Kidney (tissue), 14 donors: ENCODE measurements around the gene RERE. TPM values are rescaled to one million over a fixed set of nuclear protein-coding genes. Genes with fewer than 3 reads are reported as not detected.

Source experiments
- DNase-seq, 5 donors: peaks; one replicate each; pipeline ENCODE4 v3.0.0-alpha.2; 2013 to 2020
- FAIRE-seq: peaks from 2 replicates; lab custom pipeline; 2012; peaks lifted over from hg19 to GRCh38; lab: Jason Lieb, UNC
- H3K27ac ChIP-seq, 2 donors: one replicate each; pipeline ENCODE4 v1.7.0; 2013; ENCODE audit warnings: low read depth in 2 of 2, low read length in 2 of 2, inconsistent platforms in 1 of 2
- H3K27me3 ChIP-seq: one replicate; pipeline ENCODE4 v1.7.1; 2013; ENCODE audit warnings: low read length, inconsistent platforms; ENCODE audit not compliant: control insufficient read depth, insufficient read depth
- H3K36me3 ChIP-seq, 3 donors: one replicate each; pipeline versions ENCODE4 v1.7.0 to v1.7.1; 2013; ENCODE audit warnings: low read length in 3 of 3, control low read depth in 1 of 3, inconsistent platforms in 1 of 3; ENCODE audit not compliant: insufficient read depth in 3 of 3, control insufficient read depth in 2 of 3
- H3K4me1 ChIP-seq, 3 donors: one replicate each; pipeline versions ENCODE4 v1.7.0 to v1.7.1; 2013; ENCODE audit warnings: low read length in 3 of 3, inconsistent platforms in 1 of 3, low read depth in 1 of 3; ENCODE audit not compliant: control insufficient read depth in 2 of 3, insufficient read depth in 2 of 3
- H3K4me3 ChIP-seq, 3 donors: one replicate each; pipeline versions ENCODE4 v1.7.0 to v1.8.1; 2013; ENCODE audit warnings: low read length in 3 of 3, control low read depth in 1 of 3, inconsistent platforms in 1 of 3
- H3K9ac ChIP-seq, 3 donors: one replicate each; pipeline versions ENCODE4 v1.7.0 to v1.7.1; 2013; ENCODE audit warnings: low read length in 3 of 3, control low read depth in 1 of 3, inconsistent platforms in 1 of 3
- H3K9me3 ChIP-seq, 3 donors: one replicate each; pipeline versions ENCODE4 v1.7.0 to v1.7.1; 2013; ENCODE audit warnings: low read length in 3 of 3, control low read depth in 1 of 3, inconsistent platforms in 1 of 3; ENCODE audit not compliant: control insufficient read depth in 2 of 3, insufficient read depth in 1 of 3
- CTCF ChIP-seq: IDR thresholded peaks from 3 replicates; pipeline ENCODE4 v1.5.1; 2012; ENCODE audit warnings: mild to moderate bottlenecking, moderate library complexity, borderline replicate concordance; ENCODE audit not compliant: insufficient read depth; ENCODE audit errors: extremely low read depth
- intact Hi-C: fragments of 100-400 bp; cut with DNase I; formaldehyde crosslinking; loops from one replicate; pipeline ENCODE4 v1.11.1; 2022
- polyA plus RNA-seq: library from polyadenylated mRNA; stranded (reverse); fragments of 350-450 nt; fragmentation: Illumina TruSeq; extraction: RNeasy Lipid Tissue Mini Kit (QIAGEN cat#74804); gene quantifications from one replicate; pipeline ENCODE4 v1.2.3, GENCODE V29; 2014; ENCODE audit warnings: low read depth, low replicate concordance; ENCODE audit not compliant: insufficient read depth
- total RNA-seq: library from RNA; stranded (reverse); fragmentation: NEBNext Ultra II Directional; extraction: Animal tissue kit (Norgen Biotek cat#: 25700); gene quantifications from one replicate; pipeline ENCODE4 v1.2.1, GENCODE V29; 2021
- donor health status: control.
- donor health status: control.
- donor health status: control.
- donor health status: control.
- donor health status: control.
- donor health status: DM: yes; HTN: yes; CAD: no.
- donor health status: Normal renal cell carcinoma (clear cell type).

RERE gene
- total and polyA plus RNA-seq, 2 donors from 2014 or later: 37.2 to 176 TPM

DNA sequence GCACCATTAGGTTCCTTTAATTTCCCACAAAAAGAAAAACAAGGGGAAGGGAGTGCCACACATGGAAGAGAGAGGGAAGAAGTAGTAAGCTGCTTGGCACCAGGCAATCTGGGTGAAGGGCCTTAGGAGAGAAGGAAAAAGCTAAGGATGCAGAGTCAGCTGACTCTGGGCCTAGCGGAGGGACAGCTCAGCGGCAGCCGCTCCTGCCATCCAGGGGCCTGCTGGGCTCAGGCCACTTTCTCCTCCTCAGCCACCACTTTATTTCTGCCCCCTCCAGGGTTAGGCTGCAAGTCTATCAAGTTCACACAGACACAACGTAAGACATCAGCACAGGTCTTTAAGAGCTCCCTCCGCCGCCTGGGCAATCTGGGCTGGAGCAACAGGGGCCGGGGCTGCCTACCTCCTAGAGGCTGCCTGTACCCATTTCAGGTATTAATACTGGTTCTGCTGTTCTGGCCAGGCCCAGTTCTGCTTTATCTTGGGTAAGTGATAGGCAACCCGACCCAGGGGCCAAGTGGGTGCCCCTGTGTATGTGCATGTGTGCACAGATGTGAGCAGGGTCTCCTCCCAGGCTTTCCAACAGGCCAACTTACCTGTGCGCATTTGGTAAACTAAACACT, 446.0 kb downstream of the RERE start:
- Histone ChIP-seq H3K36me3 (peaks cover 0 to 4% (median 0%) of the 10 kb centered on the region in 3 donors), H3K4me3 (peak overlapping the region in 1 of 3 donors; percentile 19), H3K9ac (peak overlapping the region in 1 of 3 donors; percentile 30), H3K4me1 (peaks cover 10 to 65% (median 64%) of the 10 kb centered on the region in 3 donors), H3K27ac (peak overlapping the region; percentile 26 to 82), H3K9me3 (no peaks in the 10 kb centered on the region), H3K27me3 (no peaks in the 10 kb centered on the region)
- intact Hi-C loops: no loop called here
- no peak for TF ChIP-seq CTCF
- FAIRE-seq: no peak
- peak in 1 of 5 donors; percentile 35 for DNase-seq

- no peak for TF ChIP-seq CTCF
- Histone ChIP-seq H3K27ac (peak overlapping the region; percentile 26 to 82), H3K9ac (peak overlapping the region in 1 of 3 donors; percentile 30), H3K27me3 (no peaks in the 10 kb centered on the region), H3K4me3 (peak overlapping the region in 1 of 3 donors; percentile 19), H3K9me3 (no peaks in the 10 kb centered on the region), H3K4me1 (peaks cover 10 to 69% (median 65%) of the 10 kb centered on the region in 3 donors), H3K36me3 (peaks cover 0 to 8% (median 0%) of the 10 kb centered on the region in 3 donors)
- FAIRE-seq (no peak), DNase-seq (peak in 2 of 5 donors; percentile 32 to 54)
- intact Hi-C loops: no loop called here
These were observed 446.5 kb downstream of the RERE start for GRCh38 chr1:8370905-8371315.

- FAIRE-seq: no peak
- TF ChIP-seq CTCF: no peak
- peak overlapping the region; percentile 10 to 82 for H3K27ac ChIP-seq
These were observed 447.2 kb downstream of the RERE start for GRCh38 chr1:8370046-8370881.

More at GRCh38 chr1:8370046-8370881, 447.2 kb downstream of the RERE start:
- no peaks in the 10 kb centered on the region for H3K27me3 ChIP-seq
- peak in 3 of 5 donors; percentile 31 to 64 (median 56) for DNase-seq
- no peaks in the 10 kb centered on the region for H3K9me3 ChIP-seq
- peak overlapping the region in 1 of 3 donors; percentile 28 for H3K9ac ChIP-seq
- intact Hi-C loops: no loop called here
- peaks cover 0 to 14% (median under 1%) of the 10 kb centered on the region in 3 donors for H3K36me3 ChIP-seq
- H3K4me1 ChIP-seq: peaks cover 10 to 75% (median 65%) of the 10 kb centered on the region in 3 donors
- peak overlapping the region in 2 of 3 donors; percentile 8 to 9 for H3K4me3 ChIP-seq
